ENCODE results near the gene DLG2. TPM values are rescaled to one million over a fixed set of nuclear protein-coding genes. Genes with fewer than 3 reads are reported as not detected.

Gene DLG2
- total and polyA plus RNA-seq, 7 donors, result 0.60 to 25.8 (median 9.7) TPM; not detected in 1

DNA sequence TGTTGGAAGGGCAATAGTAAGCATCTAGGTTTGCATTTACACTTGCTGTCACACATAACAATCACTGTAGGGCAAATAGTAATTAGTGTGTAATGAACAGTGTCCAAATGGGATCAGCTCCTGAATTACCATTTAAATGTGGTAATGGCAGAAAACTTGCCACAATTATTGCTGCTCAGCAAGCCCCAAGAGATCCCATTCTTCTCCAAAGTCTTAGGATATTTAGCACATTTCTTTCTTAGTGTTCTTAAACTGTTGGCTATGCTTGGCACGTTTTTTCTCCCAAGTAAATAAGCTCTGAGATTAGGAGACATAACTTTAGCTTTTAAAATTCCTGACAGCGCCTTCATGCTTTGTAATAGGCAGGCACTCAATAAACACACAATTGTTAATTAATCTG, 1037.0 kb downstream of the DLG2 start:
- Histone ChIP-seq H3K27ac (no peak overlapping the region), H3K36me3 (no peaks in the 10 kb centered on the region), H3K4me1 (no peaks in the 10 kb centered on the region), H3K9me3 (no peaks in the 10 kb centered on the region), H3K27me3 (no peaks in the 10 kb centered on the region), H3K4me3 (no peak overlapping the region)
- 54 to 67% methylated on average over 2 of the region's 2 CpGs for WGBS, 2 donors
- intact Hi-C loops (cut with DNase I), result no loop called here
- no peak for TF ChIP-seq POLR2AphosphoS5 (IDR thresholded peaks at IDR 0.05)
- TF ChIP-seq CTCF (IDR thresholded peaks at IDR 0.05), result no peak
- no peak for TF ChIP-seq EP300 (IDR thresholded peaks at IDR 0.05)
- TF ChIP-seq POLR2A (IDR thresholded peaks at IDR 0.05), result no peak
- DNase-seq, result no peak

- WGBS, 2 donors, result 38 to 70% methylated on average over 4 of the region's 4 CpGs
- TF ChIP-seq EP300 (IDR thresholded peaks at IDR 0.05) (no peak), CTCF (IDR thresholded peaks at IDR 0.05) (no peak), POLR2AphosphoS5 (IDR thresholded peaks at IDR 0.05) (no peak), POLR2A (IDR thresholded peaks at IDR 0.05) (no peak)
- intact Hi-C loops (cut with DNase I), result no loop called here
- Histone ChIP-seq H3K27me3 (no peaks in the 10 kb centered on the region), H3K4me3 (no peak overlapping the region), H3K9me3 (no peaks in the 10 kb centered on the region), H3K27ac (no peak overlapping the region), H3K4me1 (no peaks in the 10 kb centered on the region), H3K36me3 (no peaks in the 10 kb centered on the region)
- no peak for DNase-seq
These were observed 1038.9 kb downstream of the DLG2 start for GRCh38 chr11:84588131-84588829.

DNA sequence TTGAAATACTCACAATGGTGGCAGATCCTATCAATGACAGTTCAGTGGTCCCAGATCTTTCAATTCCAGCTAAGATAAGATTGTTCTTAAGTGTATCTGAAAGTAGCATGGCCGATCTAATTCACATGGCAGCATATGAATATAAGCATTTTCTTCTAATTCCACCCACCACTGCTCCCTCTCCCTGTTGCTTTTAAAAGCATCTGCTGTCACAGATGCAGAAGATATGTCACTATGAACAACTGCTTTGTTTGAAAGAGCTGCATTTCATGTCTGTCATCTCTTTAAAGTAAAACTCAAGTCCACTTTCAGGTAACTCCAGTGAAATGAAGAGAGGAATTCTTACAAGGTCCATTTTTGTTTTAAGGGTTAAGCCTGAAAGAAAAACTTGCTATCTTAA, 1044.0 kb downstream of the DLG2 start:
- TF ChIP-seq EP300 (IDR thresholded peaks at IDR 0.05), result no peak
- TF ChIP-seq CTCF (IDR thresholded peaks at IDR 0.05), result no peak
- TF ChIP-seq POLR2A (IDR thresholded peaks at IDR 0.05), result no peak
- TF ChIP-seq POLR2AphosphoS5 (IDR thresholded peaks at IDR 0.05), result no peak
- 90 to 91% methylated on average over 1 of the region's 1 CpG for WGBS, 2 donors
- Histone ChIP-seq H3K27me3 (no peaks in the 10 kb centered on the region), H3K4me3 (no peak overlapping the region), H3K36me3 (no peaks in the 10 kb centered on the region), H3K4me1 (no peaks in the 10 kb centered on the region), H3K9me3 (no peaks in the 10 kb centered on the region), H3K27ac (no peak overlapping the region)
- DNase-seq, result no peak
- intact Hi-C loops (cut with DNase I), result no loop called here

DNA sequence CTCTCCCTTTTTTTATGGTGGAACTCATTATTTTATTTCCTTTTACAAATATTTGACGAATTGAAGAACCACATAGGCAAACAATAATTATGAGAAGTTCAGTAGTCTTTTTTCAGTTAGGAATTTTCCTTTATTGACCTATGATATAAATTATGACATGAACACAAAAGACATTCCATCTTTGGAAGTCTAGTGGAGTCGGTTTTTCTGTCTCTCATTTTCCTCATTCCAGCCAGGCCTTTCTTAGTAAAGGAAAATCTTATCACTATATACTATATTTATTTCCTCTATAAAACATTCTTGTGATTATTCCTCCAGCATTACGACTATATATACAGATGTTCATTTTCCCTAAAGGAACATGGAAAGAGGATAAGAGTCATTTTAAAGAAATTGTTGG, 1046.1 kb downstream of the DLG2 start:
- no peak for DNase-seq
- 11 to 47% methylated on average over 3 of the region's 3 CpGs for WGBS, 2 donors
- no peaks in the 10 kb centered on the region for H3K27me3 ChIP-seq
- no peak for TF ChIP-seq CTCF (IDR thresholded peaks at IDR 0.05)
- H3K4me3 ChIP-seq, result no peak overlapping the region
- no peak overlapping the region for H3K27ac ChIP-seq
- intact Hi-C loops (cut with DNase I), result no loop called here
- H3K36me3 ChIP-seq, result no peaks in the 10 kb centered on the region
- H3K9me3 ChIP-seq, result no peaks in the 10 kb centered on the region
- H3K4me1 ChIP-seq, result no peaks in the 10 kb centered on the region

DNA sequence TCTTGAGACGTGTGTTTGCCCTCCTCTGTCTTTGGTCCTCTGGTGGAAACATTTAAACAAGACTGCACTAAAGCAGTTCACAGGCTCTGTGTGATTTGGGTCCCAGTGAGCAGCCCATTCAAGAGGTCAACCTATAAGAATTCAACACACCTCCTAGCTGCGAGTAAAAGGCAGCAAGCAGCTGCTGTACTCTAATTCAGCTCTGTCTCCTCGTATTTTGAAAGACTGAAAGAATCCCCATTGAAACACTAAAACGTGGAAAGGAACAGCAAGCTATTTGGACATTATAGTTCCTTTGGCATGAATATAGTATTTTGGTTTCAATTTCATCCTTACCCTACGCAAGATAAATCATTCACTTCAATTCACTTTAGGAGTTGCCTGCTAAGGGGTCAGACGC, 1046.7 kb downstream of the DLG2 start:
- TF ChIP-seq POLR2AphosphoS5 (IDR thresholded peaks at IDR 0.05) (no peak), POLR2A (IDR thresholded peaks at IDR 0.05) (no peak), EP300 (IDR thresholded peaks at IDR 0.05) (no peak), CTCF (IDR thresholded peaks at IDR 0.05) (no peak)
- no peaks in the 10 kb centered on the region for H3K4me1 ChIP-seq
- WGBS, 2 donors, result 18 to 59% methylated on average over 6 of the region's 6 CpGs
- no peak overlapping the region for H3K4me3 ChIP-seq
- H3K27me3 ChIP-seq, result no peaks in the 10 kb centered on the region
- no peak overlapping the region for H3K27ac ChIP-seq
- no peak for DNase-seq
- no peaks in the 10 kb centered on the region for H3K36me3 ChIP-seq
- H3K9me3 ChIP-seq, result no peaks in the 10 kb centered on the region
- intact Hi-C loops (cut with DNase I), result no loop called here

All from sigmoid colon (tissue), 7 donors.